KOPT-K1 (cell line): ENCODE data around the gene BRCA2.

ENCODE experiments used
- H3K27ac ChIP-seq: fragments of 200-600 bp; sonication (generic); 2 replicates; pipeline ENCODE4 v1.5.1; 2016; ENCODE audit warnings: antibody characterized with exemption, mild to moderate bottlenecking, low read depth, low read length; ENCODE audit not compliant: poor library complexity, severe bottlenecking
- H3K36me3 ChIP-seq: fragments of 200-600 bp; sonication (generic); 2 replicates; pipeline ENCODE4 v1.5.1; 2017; ENCODE audit warnings: antibody characterized with exemption, mild to moderate bottlenecking, low read length, moderate library complexity; ENCODE audit not compliant: insufficient read depth
- H3K9me3 ChIP-seq: fragments of 200-600 bp; sonication (generic); 2 replicates; pipeline ENCODE4 v1.5.1; 2017; ENCODE audit warnings: antibody characterized with exemption, low read length, mild to moderate bottlenecking; ENCODE audit not compliant: insufficient read depth, poor library complexity, severe bottlenecking

BRCA2 gene

GRCh38 chr13:32426191-32426989, 111.1 kb downstream of the BRCA2 start:
- Histone ChIP-seq H3K36me3 (peaks cover 27% of the 10 kb centered on the region), H3K27ac (peak overlapping the region; percentile 96), H3K9me3 (peaks cover under 1% of the 10 kb centered on the region)

GRCh38 chr13:32426990-32427851, 111.9 kb downstream of the BRCA2 start:
- no peaks in the 10 kb centered on the region for H3K9me3 ChIP-seq
- H3K36me3 ChIP-seq: peaks cover 22% of the 10 kb centered on the region
- peak overlapping the region; percentile 96 for H3K27ac ChIP-seq

- Histone ChIP-seq H3K27ac (peak within 1 kb of the TSS; percentile 96), H3K36me3 (peaks cover 14% of the 10 kb centered on the region), H3K9me3 (no peaks in the 10 kb centered on the region)
Measured at GRCh38 chr13:32427852-32428580, 112.7 kb downstream of the BRCA2 start, which contains the start of gene N4BP2L1. TSS of gene N4BP2L1 (minus strand) at chr13:32428130. CDS start at chr13:32428082, 48 bp downstream.

- Histone ChIP-seq H3K36me3 (0 out of 2 replicates have a peak, but pooled peaks cover 6% of the 10 kb centered on the region), H3K27ac (peak overlapping the region; percentile 96), H3K9me3 (no peaks in the 10 kb centered on the region)
Measured at GRCh38 chr13:32428581-32429432, 113.5 kb downstream of the BRCA2 start.

DNA sequence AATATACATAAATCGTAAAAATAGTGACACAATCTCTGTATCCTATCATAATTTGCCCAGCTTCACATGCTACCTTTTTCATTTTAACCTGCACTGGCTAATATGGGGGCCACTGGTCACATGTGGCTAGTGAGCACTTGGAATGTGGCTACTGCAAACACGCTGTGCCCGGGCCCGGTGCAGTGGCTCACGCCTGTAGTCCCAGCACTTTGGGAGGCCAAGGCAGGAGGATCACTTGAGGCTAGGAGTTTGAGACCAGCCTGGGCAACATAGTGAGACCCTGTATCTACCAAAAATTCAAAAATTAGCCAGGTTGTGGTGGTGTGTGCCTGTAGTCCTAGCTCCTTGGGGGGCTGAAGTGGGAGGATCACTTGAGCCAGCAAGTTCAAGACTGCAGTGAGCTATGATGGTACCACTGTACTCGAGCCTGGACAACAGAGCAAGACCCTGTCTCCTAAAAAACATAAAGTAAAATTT, 114.2 kb downstream of the BRCA2 start:
- Histone ChIP-seq H3K9me3 (no peaks in the 10 kb centered on the region), H3K36me3 (0 out of 2 replicates have a peak, but pooled peaks cover 3% of the 10 kb centered on the region), H3K27ac (no peak overlapping the region)

GRCh38 chr13:32430018-32430747, 114.9 kb downstream of the BRCA2 start:
- Histone ChIP-seq H3K9me3 (no peaks in the 10 kb centered on the region), H3K27ac (no peak overlapping the region), H3K36me3 (0 out of 2 replicates have a peak, but pooled peaks cover 1% of the 10 kb centered on the region)

- Histone ChIP-seq H3K9me3 (no peaks in the 10 kb centered on the region), H3K36me3 (no peaks in the 10 kb centered on the region), H3K27ac (no peak overlapping the region)
Measured at GRCh38 chr13:32431361-32431760, 116.1 kb downstream of the BRCA2 start.

DNA sequence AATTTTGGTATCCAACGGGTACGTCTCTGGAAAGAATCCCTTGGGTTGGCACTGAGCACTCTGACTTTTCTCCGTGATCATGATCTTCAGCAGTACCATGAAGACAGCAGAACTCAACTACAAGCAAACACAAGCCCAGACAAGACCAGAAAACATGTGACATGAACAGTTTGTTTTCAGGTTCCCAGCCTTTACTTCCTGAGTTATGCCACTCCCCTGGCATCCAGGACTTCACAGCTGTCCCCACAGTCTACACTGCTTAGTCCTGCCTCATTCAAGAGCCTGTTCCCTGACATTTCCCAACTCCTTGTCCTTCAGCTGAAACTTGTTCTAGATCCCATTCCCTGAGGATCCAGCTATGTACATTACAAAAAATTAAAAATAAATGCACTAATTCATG, 117.5 kb downstream of the BRCA2 start:
- H3K36me3 ChIP-seq: no peaks in the 10 kb centered on the region
- H3K27ac ChIP-seq: no peak overlapping the region
- H3K9me3 ChIP-seq: no peaks in the 10 kb centered on the region

DNA sequence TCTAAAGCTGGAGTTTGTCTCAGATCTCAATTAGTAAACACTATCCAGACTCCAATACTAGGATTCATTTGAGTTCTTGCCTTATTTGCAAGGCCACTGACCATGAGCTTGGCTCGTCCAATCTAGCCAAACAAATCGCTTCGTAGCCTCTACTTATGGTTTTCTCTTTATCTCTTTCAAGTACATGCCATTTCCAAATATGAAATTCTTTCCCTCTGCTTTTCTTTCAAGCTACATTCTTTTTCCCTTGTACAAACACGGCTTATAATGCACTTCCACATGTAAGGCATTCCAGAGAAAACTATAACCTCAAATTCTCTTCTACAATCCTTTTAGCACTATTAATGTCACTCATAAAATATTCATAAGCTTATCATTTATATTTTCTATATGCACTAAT, 123.6 kb downstream of the BRCA2 start:
- Histone ChIP-seq H3K36me3 (no peaks in the 10 kb centered on the region), H3K9me3 (no peaks in the 10 kb centered on the region), H3K27ac (no peak overlapping the region)

- Histone ChIP-seq H3K27ac (no peak overlapping the region), H3K36me3 (no peaks in the 10 kb centered on the region), H3K9me3 (no peaks in the 10 kb centered on the region)
Measured at GRCh38 chr13:32443111-32443510, 127.8 kb downstream of the BRCA2 start.

DNA sequence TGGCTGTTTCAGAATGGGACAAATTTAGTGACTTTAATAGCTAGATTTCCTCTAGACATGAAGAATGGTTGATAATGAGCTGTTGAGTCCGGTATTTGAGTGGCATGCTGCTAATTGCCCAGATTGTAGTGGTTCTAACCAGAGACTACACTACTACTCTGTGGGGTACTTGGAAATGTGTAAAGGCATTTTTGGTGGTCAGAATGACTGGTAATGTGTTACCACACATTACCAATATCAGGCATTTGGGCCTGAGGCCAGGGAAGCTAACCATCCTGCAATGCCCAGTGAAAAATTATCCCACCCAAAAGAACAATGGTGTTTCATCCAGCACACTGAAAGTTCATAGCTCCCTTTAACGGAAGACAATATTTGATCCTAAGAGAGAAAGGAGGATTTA, 130.2 kb downstream of the BRCA2 start:
- Histone ChIP-seq H3K36me3 (no peaks in the 10 kb centered on the region), H3K9me3 (no peaks in the 10 kb centered on the region), H3K27ac (no peak overlapping the region)

DNA sequence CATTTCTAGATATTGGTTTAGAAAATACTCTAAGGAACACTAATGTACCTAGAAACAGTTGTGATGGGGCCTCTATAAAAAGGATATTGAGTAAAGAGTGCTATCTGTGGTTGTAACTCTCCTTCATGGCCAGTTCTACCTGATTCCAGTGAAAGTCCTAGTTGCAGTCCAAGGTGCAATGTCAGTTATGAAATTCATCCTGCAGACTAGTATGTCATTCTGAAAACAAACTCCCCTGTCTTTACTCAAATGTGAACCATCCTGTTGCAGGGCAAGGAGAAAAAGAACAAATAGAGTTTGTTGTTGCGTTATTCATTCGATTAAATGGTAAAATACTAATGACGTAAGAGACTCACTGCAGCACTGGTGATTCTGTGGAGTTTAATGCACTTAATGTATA, 130.9 kb downstream of the BRCA2 start:
- no peak overlapping the region for H3K27ac ChIP-seq
- no peaks in the 10 kb centered on the region for H3K9me3 ChIP-seq
- no peaks in the 10 kb centered on the region for H3K36me3 ChIP-seq

GRCh38 chr13:32446773-32447465, 131.6 kb downstream of the BRCA2 start:
- no peak overlapping the region for H3K27ac ChIP-seq
- H3K36me3 ChIP-seq: no peaks in the 10 kb centered on the region
- no peaks in the 10 kb centered on the region for H3K9me3 ChIP-seq
